Activated B cell treated with CpG ODN at 0.5 μM for 24 hours (primary cell): ENCODE results near the gene RPL38. TPM values are rescaled to one million over a fixed set of nuclear protein-coding genes. Genes with fewer than 3 reads are reported as not detected.
A peak's percentile ranks its signal among the peaks of the same experiment; 100 is the strongest.

Source experiments
- ATAC-seq: fragments of 200-7000 bp; cut with Tn5 transposase; one replicate; pipeline ENCODE4 v1.10.0; 2021; ENCODE audit warnings: low read depth, mild to moderate bottlenecking, moderate library complexity
- CTCF ChIA-PET: fragments of 350-600 bp; sonication (Branson Sonifier 250); formaldehyde crosslinking; loops from one replicate; lab custom pipeline; 2021; ENCODE audit warnings: antibody characterized with exemption; lab: Charles Lee
- POLR2A ChIA-PET: fragments of 350-600 bp; sonication (Branson Sonifier 250); formaldehyde crosslinking; loops from one replicate; lab custom pipeline; 2021; ENCODE audit warnings: antibody characterized with exemption; lab: Charles Lee
- DNase-seq: peaks from one replicate; pipeline ENCODE4 v3.0.0; 2022
- H3K27ac Mint-ChIP-seq: one replicate; pipeline ENCODE4 v1.8.0; 2020; ENCODE audit warnings: mixed read lengths
- H3K27me3 Mint-ChIP-seq: one replicate; pipeline ENCODE4 v1.8.0; 2021; ENCODE audit warnings: mixed read lengths
- H3K36me3 Mint-ChIP-seq: one replicate; pipeline ENCODE4 v1.8.0; 2021; ENCODE audit warnings: low read depth, mixed read lengths
- H3K4me1 Mint-ChIP-seq: one replicate; pipeline ENCODE4 v1.8.0; 2021; ENCODE audit warnings: mixed read lengths
- H3K4me3 Mint-ChIP-seq: one replicate; pipeline ENCODE4 v1.8.0; 2020; ENCODE audit warnings: mild to moderate bottlenecking, mixed read lengths
- H3K9me3 Mint-ChIP-seq: one replicate; pipeline ENCODE4 v1.8.0; 2020; ENCODE audit warnings: mixed read lengths
- intact Hi-C: fragments of 100-400 bp; cut with micrococcal nuclease; formaldehyde crosslinking; loops from one replicate; pipeline ENCODE4 v1.15.1; 2024
- total RNA-seq: library from RNA; stranded (reverse); gene quantifications from 2 replicates; pipeline ENCODE4 v1.2.3, GENCODE V29; 2022
- TF ChIP-seq, protein P1 (sequence below): fragments of 200-600 bp; IDR thresholded peaks from one replicate; pipeline ENCODE4 v1.8.0; 2022; ENCODE audit warnings: antibody characterized with exemption, mild to moderate bottlenecking

Gene RPL38
- total RNA-seq: 1,330 and 1,676 TPM in 2 replicates

DNA sequence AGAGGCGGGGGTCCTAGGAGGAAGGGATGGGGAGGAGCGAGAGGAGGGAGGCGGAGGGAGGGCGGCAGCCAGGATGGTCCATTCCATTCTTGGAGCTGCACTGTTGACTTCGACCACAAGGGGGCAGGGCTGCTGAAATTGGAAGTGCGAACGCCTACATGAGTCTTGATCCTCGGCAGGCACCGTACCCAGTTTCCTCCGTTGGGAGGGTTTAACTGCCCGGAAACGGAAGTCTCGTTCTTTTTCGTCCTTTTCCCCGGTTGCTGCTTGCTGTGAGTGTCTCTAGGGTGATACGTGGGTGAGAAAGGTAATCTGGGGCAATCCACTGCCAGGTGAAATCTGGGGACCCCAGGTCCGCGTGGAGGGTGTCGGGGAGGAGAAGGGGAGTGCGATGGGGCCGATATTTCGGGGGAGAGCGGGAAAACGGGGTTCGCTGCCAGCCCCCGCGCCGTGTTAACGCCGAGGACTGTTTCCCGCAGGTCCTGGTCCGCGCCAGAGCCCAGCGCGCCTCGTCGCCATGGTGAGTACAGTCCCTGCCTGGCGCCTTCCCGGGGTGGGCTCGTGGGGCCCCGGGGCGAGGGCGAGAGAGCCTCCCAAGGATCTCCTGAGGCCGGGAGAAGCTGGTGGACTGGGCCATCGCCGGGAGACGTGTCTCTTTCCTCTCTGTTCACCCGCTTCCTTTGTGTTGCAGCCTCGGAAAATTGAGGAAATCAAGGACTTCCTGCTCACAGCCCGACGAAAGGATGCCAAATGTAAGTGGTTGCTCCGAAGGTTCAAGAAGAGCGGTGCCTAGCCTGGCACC lies at the start of gene RPL38:
TSS of gene RPL38 (plus strand) at position 240 of the 802 bp plus-strand sequence. CDS start at position 518, 278 bp downstream.
- ChIA-PET POLR2A (interaction anchor here (0.6 to 2.6 kb wide), 7 partner anchors 8 to 971 kb away, joined by 4 to 28 read pairs (median 7); partner anchors contain the start of gene TTYH2), CTCF (interaction anchor here (0.7 to 2.0 kb wide), 3 partner anchors 9 to 329 kb away, joined by 3 to 5 read pairs (median 3); partner anchors contain the start of gene TTYH2)
- TF ChIP-seq, protein P1, sequence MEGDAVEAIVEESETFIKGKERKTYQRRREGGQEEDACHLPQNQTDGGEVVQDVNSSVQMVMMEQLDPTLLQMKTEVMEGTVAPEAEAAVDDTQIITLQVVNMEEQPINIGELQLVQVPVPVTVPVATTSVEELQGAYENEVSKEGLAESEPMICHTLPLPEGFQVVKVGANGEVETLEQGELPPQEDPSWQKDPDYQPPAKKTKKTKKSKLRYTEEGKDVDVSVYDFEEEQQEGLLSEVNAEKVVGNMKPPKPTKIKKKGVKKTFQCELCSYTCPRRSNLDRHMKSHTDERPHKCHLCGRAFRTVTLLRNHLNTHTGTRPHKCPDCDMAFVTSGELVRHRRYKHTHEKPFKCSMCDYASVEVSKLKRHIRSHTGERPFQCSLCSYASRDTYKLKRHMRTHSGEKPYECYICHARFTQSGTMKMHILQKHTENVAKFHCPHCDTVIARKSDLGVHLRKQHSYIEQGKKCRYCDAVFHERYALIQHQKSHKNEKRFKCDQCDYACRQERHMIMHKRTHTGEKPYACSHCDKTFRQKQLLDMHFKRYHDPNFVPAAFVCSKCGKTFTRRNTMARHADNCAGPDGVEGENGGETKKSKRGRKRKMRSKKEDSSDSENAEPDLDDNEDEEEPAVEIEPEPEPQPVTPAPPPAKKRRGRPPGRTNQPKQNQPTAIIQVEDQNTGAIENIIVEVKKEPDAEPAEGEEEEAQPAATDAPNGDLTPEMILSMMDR: no peak
- intact Hi-C loops: loop anchor here (1.0 to 10.0 kb wide), 7 partner anchors 10 to 1011 kb away; partner anchors contain the start of genes CDC42EP4, COG1, SDK2 and TTYH2
- Mint-ChIP-seq H3K9me3 (no peaks in the 10 kb centered on the region), H3K27me3 (peaks cover 23% of the 10 kb centered on the region), H3K4me1 (peaks cover 47% of the 10 kb centered on the region), H3K27ac (peak within 1 kb of the TSS; percentile 98), H3K4me3 (peak within 1 kb of the TSS; percentile 100), H3K36me3 (peaks cover 41% of the 10 kb centered on the region)
- ATAC-seq: peak; percentile 94
- DNase-seq: peak; percentile 90

DNA sequence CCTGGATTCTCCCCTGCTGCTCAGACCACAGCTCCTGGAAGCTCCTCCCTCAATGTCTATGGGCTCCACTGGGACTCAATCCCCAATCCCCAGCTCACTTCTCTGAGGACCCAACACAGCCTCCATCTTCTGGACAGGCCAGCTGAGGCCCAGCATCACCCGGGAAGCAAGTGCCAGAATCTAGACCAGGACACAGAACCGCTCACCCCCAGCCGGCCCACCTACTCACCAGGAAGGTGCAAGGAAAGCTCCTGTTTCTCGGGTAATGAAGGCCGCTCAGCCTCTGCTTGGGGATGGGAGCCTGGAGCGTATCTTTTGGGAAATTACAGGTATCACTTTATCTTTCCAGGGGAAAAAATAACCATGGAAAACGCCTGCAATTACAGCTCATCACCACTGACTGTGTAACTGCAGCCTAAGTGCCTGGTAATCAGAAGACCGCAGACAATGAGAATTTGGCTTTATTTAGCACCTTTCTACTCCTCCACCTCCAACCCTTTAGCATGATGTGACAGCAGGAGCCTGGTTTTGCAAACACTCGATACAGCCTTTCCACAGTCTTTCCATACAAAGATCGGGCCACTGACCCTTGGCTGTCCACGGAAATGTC lies 49.6 kb upstream of the RPL38 start:
- no peaks in the 10 kb centered on the region for H3K9me3 Mint-ChIP-seq
- no peak overlapping the region for H3K27ac Mint-ChIP-seq
- ATAC-seq (no peak), DNase-seq (no peak)
- H3K4me3 Mint-ChIP-seq: no peak overlapping the region
- ChIA-PET CTCF (no interaction called here), POLR2A (no interaction called here)
- intact Hi-C loops: no loop called here
- no peaks in the 10 kb centered on the region for H3K36me3 Mint-ChIP-seq
- H3K4me1 Mint-ChIP-seq: no peaks in the 10 kb centered on the region
- TF ChIP-seq, protein P1: no peak
- H3K27me3 Mint-ChIP-seq: peaks cover 22% of the 10 kb centered on the region

DNA sequence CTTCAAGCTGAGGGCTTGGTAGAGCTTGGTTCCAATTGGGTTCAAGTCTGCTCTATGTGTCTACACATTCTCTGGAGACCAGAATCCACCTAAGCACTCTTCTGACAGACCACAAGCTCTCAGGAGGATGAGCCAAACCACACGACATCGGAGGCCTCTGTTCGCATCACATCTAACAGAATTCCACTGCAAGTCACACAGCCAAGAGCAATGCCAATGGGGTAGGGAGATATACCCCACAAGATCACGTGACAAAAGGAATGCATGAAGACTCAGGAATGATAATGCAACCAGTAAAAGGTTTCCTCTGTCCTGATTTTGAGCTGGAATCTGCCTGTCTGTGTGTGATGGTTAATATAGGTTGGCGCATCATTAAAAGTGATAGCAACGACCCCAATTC lies 46.6 kb upstream of the RPL38 start:
- intact Hi-C loops: no loop called here
- no peaks in the 10 kb centered on the region for H3K9me3 Mint-ChIP-seq
- TF ChIP-seq, protein P1: no peak
- H3K4me3 Mint-ChIP-seq: no peak overlapping the region
- ATAC-seq: no peak
- no peaks in the 10 kb centered on the region for H3K4me1 Mint-ChIP-seq
- no peak for DNase-seq
- POLR2A ChIA-PET: no interaction called here
- H3K27me3 Mint-ChIP-seq: peaks cover 16% of the 10 kb centered on the region
- CTCF ChIA-PET: no interaction called here
- H3K27ac Mint-ChIP-seq: no peak overlapping the region
- no peaks in the 10 kb centered on the region for H3K36me3 Mint-ChIP-seq

DNA sequence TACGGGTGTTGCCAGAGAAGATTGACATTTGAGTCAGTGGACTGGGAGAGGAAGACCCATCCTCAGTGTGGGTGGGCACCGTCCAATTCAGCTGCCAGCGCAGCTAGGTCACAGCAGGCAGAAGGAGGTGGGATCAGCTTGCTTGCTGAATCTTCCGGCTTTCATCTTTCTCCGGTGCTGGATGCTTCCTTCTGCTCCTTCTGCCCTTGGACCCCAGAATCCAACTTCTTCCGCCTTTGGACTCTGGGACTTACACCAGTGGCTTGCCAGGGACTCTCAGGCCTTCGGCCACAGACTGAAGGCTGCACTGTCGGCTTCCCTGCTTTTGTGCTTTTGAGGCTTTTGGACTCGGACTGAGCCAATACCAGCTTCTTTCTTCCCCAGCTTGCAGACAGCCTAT lies 46.1 kb upstream of the RPL38 start:
- Mint-ChIP-seq H3K27ac (no peak overlapping the region), H3K4me3 (no peak overlapping the region), H3K36me3 (no peaks in the 10 kb centered on the region), H3K4me1 (no peaks in the 10 kb centered on the region), H3K9me3 (no peaks in the 10 kb centered on the region), H3K27me3 (peaks cover 16% of the 10 kb centered on the region)
- TF ChIP-seq, protein P1: no peak
- ATAC-seq (no peak), DNase-seq (no peak)
- POLR2A ChIA-PET: no interaction called here
- intact Hi-C loops: no loop called here
- CTCF ChIA-PET: no interaction called here

DNA sequence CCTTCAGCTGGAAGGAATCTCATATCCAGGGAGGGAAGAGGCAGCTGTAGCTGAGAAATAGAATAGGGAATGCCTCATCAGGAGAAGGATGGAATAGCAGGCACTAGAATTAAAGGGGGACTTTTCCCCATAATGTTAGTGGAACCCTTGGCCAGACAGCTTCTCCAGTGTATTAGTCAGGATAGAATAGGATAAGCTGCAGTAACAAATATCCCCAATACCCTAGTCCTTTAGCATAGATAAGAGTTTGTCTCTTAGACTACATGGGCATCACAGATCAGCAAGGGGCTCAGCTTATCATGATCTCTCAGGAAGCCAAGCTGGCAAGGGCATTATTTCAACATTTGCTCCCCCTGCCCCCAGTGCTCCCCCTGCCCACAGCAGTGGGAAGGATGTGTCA lies 44.7 kb upstream of the RPL38 start:
- ATAC-seq: no peak
- POLR2A ChIA-PET: no interaction called here
- H3K27ac Mint-ChIP-seq: no peak overlapping the region
- no peak for DNase-seq
- H3K4me3 Mint-ChIP-seq: no peak overlapping the region
- H3K9me3 Mint-ChIP-seq: no peaks in the 10 kb centered on the region
- H3K36me3 Mint-ChIP-seq: no peaks in the 10 kb centered on the region
- H3K4me1 Mint-ChIP-seq: no peaks in the 10 kb centered on the region
- CTCF ChIA-PET: no interaction called here
- TF ChIP-seq, protein P1: no peak
- intact Hi-C loops: no loop called here
- H3K27me3 Mint-ChIP-seq: peaks cover 14% of the 10 kb centered on the region
